K562 (cell line): ENCODE results near the gene IBA57. TPM values are rescaled to one million over a fixed set of nuclear protein-coding genes. Genes with fewer than 3 reads are reported as not detected.

ENCODE experiments used
- ATF6 ChIP-seq: sonication (generic); formaldehyde crosslinking; IDR thresholded peaks from 2 replicates; pipeline ENCODE4 v1.4.0; 2020; ENCODE audit warnings: mild to moderate bottlenecking, missing genetic modification reagents
- CBX1 ChIP-seq: sonication (generic); IDR thresholded peaks from 2 replicates; pipeline ENCODE4 v1.6.1; 2016; ENCODE audit warnings: antibody characterized with exemption, low read depth, mild to moderate bottlenecking
- FOSL1 ChIP-seq: fragments of 200-800 bp; sonication (Bioruptor generic); conservative IDR thresholded peaks from 2 replicates; pipeline ENCODE4 v1.6.1; 2016; ENCODE audit warnings: missing genetic modification characterization, missing compliant biosample characterization
- FOXM1 ChIP-seq, 2 experiments: fragments of 450-650 bp in 1 of 2; sonication (generic) in 1 of 2; formaldehyde crosslinking in 1 of 2; IDR thresholded peaks; 2 replicates each; pipeline versions ENCODE4 v1.6.1 to v1.9.0; 2017 to 2022; ENCODE audit warnings: low read depth in 2 of 2, mild to moderate bottlenecking in 2 of 2, missing genetic modification reagents in 1 of 2, moderate library complexity in 1 of 2
- ILF3 ChIP-seq: fragments of 450-650 bp; IDR thresholded peaks from 2 replicates; pipeline ENCODE4 v1.6.1; 2018; ENCODE audit warnings: antibody characterized with exemption, mild to moderate bottlenecking, moderate library complexity, borderline replicate concordance
- KDM5B ChIP-seq: fragments of 200-600 bp; sonication (generic); IDR thresholded peaks from 2 replicates; pipeline ENCODE4 v1.6.1; 2012; ENCODE audit warnings: low read depth, mild to moderate bottlenecking, moderate library complexity, low read length, control low read depth, inconsistent platforms; ENCODE audit not compliant: insufficient replicate concordance
- LARP7 ChIP-seq: fragments of 450-650 bp; IDR thresholded peaks from 2 replicates; pipeline ENCODE4 v1.6.1; 2016
- LCOR ChIP-seq: sonication (generic); formaldehyde crosslinking; IDR thresholded peaks from 2 replicates; pipeline ENCODE4 v1.8.0; 2022; ENCODE audit warnings: mild to moderate bottlenecking, missing genetic modification reagents
- MED1 ChIP-seq: sonication (generic); formaldehyde crosslinking; IDR thresholded peaks from 2 replicates; pipeline ENCODE4 v1.8.1; 2023; ENCODE audit warnings: missing genetic modification reagents, borderline replicate concordance
- NCOA2 ChIP-seq, 2 experiments: fragments of 450-650 bp; IDR thresholded peaks; 2 replicates each; pipeline ENCODE4 v1.6.1; 2018; ENCODE audit warnings: mild to moderate bottlenecking in 2 of 2, moderate library complexity in 1 of 2; ENCODE audit not compliant: partially characterized antibody in 2 of 2
- NELFE ChIP-seq: IDR thresholded peaks from 2 replicates; pipeline ENCODE4 v1.6.1; 2011; ENCODE audit warnings: mild to moderate bottlenecking; ENCODE audit not compliant: insufficient read depth, insufficient read length
- PHF20 ChIP-seq: fragments of 450-650 bp; IDR thresholded peaks from 2 replicates; pipeline ENCODE4 v1.6.1; 2018; ENCODE audit not compliant: partially characterized antibody
- PRPF4 ChIP-seq: fragments of 200-400 bp; formaldehyde crosslinking; IDR thresholded peaks from one replicate; pipeline ENCODE4 v1.6.1; 2017; ENCODE audit warnings: low read length, low read depth, mild to moderate bottlenecking; ENCODE audit not compliant: insufficient read depth, poor library complexity, severe bottlenecking
- SMC3 ChIP-seq: conservative IDR thresholded peaks from 2 replicates; pipeline ENCODE4 v1.6.1; 2011; ENCODE audit warnings: low read depth, low read length, improper control_type of control experiment; ENCODE audit not compliant: insufficient read depth
- ZNF407 ChIP-seq: fragments of 450-650 bp; IDR thresholded peaks from 2 replicates; pipeline ENCODE4 v1.6.1; 2016; ENCODE audit warnings: low read depth
- ZNF76 ChIP-seq: fragments of 250-450 bp; sonication (Bioruptor Pico); IDR thresholded peaks from 2 replicates; pipeline ENCODE4 v1.4.0; 2020; ENCODE audit warnings: mild to moderate bottlenecking, moderate library complexity, borderline replicate concordance
- ZZZ3 ChIP-seq: fragments of 450-650 bp; IDR thresholded peaks from 2 replicates; pipeline ENCODE4 v1.6.1; 2016; ENCODE audit warnings: antibody characterized with exemption, mild to moderate bottlenecking, moderate library complexity
- polyA plus RNA-seq, 8 experiments: library from polyadenylated mRNA; depleted of rRNA in 4 of 8; stranded (reverse) in 5 of 8; unstranded in 3 of 8; fragments of >200 nt; fragmentation: Nextera tagmentation in 2 of 8; fragmentation: Illumina TruSeq in 1 of 8; extraction: Ambion mirVana in 2 of 8; extraction: Trizol in 1 of 8; gene quantifications; 2 replicates each; pipeline versions ENCODE4 v1.2.1 to v1.2.3, GENCODE V29; 2011 to 2014; ENCODE audit warnings: inconsistent platforms in 1 of 8, missing spikeins in 1 of 8
- total RNA-seq, 7 experiments: library from RNA; depleted of rRNA in 6 of 7; stranded (reverse); fragments of >200 nt in 6 of 7; fragmentation: Illumina TruSeq in 2 of 7; extraction: Trizol in 2 of 7; gene quantifications; 2 replicates each; pipeline versions ENCODE4 v1.2.1 to v1.2.3, GENCODE V29; 2011 to 2021; ENCODE audit warnings: low replicate concordance in 1 of 7

IBA57 gene
- total and polyA plus RNA-seq, 9 of the 15 experiments (the other 6 are each of a cell fraction or from before 2014, with no cell fraction given): 0.77 to 15.5 (median 2.7) TPM

- TF ChIP-seq FOSL1 (peak; percentile 48), ZNF76 (CRISPR knock-in tag) (no peak), KDM5B (no peak), ATF6 (CRISPR knock-in tag) (0 out of 2 replicates have a peak, but pooled peaks have one; percentile 34), SMC3 (no peak), NELFE (no peak), ZZZ3 (no peak), CBX1 (no peak), LARP7 (no peak), PHF20 (no peak), LCOR (CRISPR knock-in tag) (peak; percentile 29), NCOA2 (IDR thresholded peaks at IDR 0.05; ENCODE audit: partially characterized antibody in 2 of 2) (no peak), MED1 (CRISPR knock-in tag) (no peak), ZNF407 (no peak), ILF3 (no peak), PRPF4 (no peak), FOXM1 (IDR thresholded peaks at IDR 0.05; ENCODE audit: low read depth) (no peak), FOXM1 (CRISPR knock-in tag; IDR thresholded peaks at IDR 0.05; ENCODE audit: low read depth) (no peak)
Observed at GRCh38 chr1:228164561-228165371, 838 bp upstream of the IBA57 start (continued).
